ENCODE data around the gene TRPM4.
"Not testable (repeated sequence)": the region's sequence is repeated elsewhere in the genome, so short reads cannot be mapped to it uniquely, and the experiment has no call there.

The TRPM4 gene

DNA sequence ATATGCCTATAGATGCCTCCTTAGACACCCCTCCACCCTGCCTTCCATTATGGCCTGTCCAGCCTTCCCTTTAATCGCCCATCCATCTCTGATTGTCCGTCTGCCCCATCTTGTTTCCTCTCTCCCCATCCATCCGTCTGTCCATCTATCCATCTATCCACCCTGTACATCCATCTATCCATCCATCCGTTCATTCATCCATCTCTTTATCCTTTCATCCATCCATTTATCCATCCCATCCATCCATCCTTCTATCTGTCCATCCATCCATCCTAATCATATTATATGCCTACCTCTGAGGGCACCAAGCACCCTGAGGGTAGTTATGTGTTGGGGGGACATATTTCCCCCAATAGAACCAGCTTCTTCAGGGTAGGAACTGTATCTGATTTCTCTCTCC, 23.1 kb downstream of the TRPM4 start:
- no peak overlapping the region for H3K4me3 ChIP-seq (ENCODE audit: low read length)

GRCh38 chr19:49182010-49182847, 24.6 kb downstream of the TRPM4 start:
- H3K4me3 ChIP-seq (ENCODE audit: low read length), result not testable (repeated sequence)

More for the DNA sequence above, 23.1 kb downstream of the TRPM4 start:
- no peak for TF ChIP-seq ZNF274 (IDR thresholded peaks at IDR 0.05; ENCODE audit: low read depth, low read length)

GRCh38 chr19:49182848-49183375, 25.3 kb downstream of the TRPM4 start:
- no peak for TF ChIP-seq ZNF274 (IDR thresholded peaks at IDR 0.05; ENCODE audit: low read depth, low read length)

DNA sequence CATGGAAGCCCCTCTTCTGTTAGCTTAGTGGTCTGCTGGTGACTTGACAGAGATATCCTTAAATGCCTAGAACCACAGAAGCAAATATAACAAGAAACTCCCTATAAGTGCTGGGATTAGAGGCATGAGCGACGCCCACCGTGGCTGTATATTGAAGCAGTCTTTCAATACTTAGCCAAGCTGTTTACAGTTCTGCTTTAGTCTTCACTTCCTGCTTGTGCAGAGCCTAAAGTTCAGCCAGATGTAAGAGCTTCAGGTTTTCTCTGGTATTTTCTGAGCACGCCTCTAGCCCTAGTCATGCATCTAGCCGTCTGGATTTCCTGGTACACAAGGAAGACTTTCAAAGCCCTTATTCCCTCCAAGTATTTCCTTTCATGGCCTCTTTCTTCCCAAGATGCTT, 28.5 kb downstream of the TRPM4 start:
- TF ChIP-seq ZNF274 (IDR thresholded peaks at IDR 0.05; ENCODE audit: low read depth, low read length), result no peak
- no peak overlapping the region for H3K4me3 ChIP-seq (ENCODE audit: low read length)

More at GRCh38 chr19:49182848-49183375, 25.3 kb downstream of the TRPM4 start:
- no peak overlapping the region for H3K4me3 ChIP-seq (ENCODE audit: low read length)

DNA sequence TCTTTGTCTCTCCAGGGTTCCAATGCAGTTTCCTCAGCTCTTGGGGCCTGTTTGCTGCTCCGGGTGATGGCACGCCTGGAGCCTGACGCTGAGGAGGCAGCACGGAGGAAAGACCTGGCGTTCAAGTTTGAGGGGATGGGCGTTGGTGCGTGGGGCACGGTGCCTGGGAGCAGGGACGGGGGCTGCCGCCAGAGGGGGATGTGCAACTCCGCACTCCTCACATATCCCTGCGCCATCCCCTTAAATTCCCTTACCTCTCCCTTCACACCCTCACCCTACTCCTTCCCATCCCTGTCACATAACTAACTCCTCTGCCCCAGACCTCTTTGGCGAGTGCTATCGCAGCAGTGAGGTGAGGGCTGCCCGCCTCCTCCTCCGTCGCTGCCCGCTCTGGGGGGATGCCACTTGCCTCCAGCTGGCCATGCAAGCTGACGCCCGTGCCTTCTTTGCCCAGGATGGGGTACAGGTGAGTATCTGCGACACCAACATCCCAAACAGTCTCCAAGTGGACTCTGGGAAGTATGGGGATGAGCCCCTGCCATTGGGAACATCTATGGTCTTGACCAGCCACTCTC, 31.1 kb downstream of the TRPM4 start:
- H3K4me3 ChIP-seq (ENCODE audit: low read length), result no peak overlapping the region

GRCh38 chr19:49189259-49189658, 31.7 kb downstream of the TRPM4 start:
- TF ChIP-seq ZNF274 (IDR thresholded peaks at IDR 0.05; ENCODE audit: low read depth, low read length), result no peak

More for the DNA sequence above, 31.1 kb downstream of the TRPM4 start:
- TF ChIP-seq ZNF274 (IDR thresholded peaks at IDR 0.05; ENCODE audit: low read depth, low read length), result no peak

DNA sequence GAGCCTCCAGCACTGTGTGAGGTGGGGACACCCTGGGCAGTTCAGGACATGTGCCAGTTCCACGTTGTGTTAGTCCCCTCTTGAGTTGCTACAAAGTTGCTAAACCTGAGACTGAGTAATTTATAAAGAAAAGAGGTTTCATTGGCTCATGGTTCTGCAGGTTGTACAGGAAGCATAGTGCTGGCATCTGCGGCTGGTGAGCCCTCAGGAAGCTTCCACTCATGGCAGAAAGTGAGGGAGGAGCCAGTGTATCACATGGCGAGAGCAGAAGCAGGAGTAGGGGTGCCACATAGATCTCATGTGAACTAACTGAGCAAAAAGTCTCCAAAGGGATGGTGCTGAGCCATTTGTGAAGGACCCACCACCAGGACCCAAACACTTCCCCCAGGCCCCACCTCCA, 33.2 kb downstream of the TRPM4 start:
- no peak overlapping the region for H3K4me3 ChIP-seq (ENCODE audit: low read length)
- no peak for TF ChIP-seq ZNF274 (IDR thresholded peaks at IDR 0.05; ENCODE audit: low read depth, low read length)

More at GRCh38 chr19:49189259-49189658, 31.7 kb downstream of the TRPM4 start:
- H3K4me3 ChIP-seq (ENCODE audit: low read length), result no peak overlapping the region

DNA sequence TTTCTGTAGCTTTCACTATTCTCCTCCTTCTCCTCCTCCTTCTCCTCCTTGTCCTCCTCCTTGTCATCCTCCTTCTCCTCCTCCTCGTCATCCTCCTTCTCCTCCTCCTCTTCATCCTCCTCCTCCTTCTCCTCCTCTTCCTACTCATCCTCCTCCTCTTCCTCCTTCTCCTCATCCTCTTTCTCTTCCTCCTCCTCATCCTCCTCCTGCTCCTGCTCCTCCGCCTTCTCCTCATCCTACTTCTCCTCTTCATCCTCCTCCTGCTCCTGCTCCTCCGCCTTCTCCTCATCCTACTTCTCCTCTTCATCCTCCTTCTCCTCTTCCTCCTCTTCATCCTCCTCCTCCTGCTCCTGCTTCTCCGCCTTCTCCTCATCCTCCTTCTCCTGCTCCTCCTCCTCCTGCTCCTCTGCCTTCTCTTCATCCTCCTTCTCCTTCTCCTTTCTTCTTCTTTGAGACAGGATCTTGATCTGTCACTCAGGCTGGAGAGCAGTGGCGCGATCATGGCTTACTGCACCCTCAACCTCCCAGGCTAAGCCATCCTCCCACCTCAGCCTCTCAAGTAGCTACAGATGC, 36.3 kb downstream of the TRPM4 start:
- H3K4me3 ChIP-seq (ENCODE audit: low read length), result no peak overlapping the region
- no peak for TF ChIP-seq ZNF274 (IDR thresholded peaks at IDR 0.05; ENCODE audit: low read depth, low read length)

DNA sequence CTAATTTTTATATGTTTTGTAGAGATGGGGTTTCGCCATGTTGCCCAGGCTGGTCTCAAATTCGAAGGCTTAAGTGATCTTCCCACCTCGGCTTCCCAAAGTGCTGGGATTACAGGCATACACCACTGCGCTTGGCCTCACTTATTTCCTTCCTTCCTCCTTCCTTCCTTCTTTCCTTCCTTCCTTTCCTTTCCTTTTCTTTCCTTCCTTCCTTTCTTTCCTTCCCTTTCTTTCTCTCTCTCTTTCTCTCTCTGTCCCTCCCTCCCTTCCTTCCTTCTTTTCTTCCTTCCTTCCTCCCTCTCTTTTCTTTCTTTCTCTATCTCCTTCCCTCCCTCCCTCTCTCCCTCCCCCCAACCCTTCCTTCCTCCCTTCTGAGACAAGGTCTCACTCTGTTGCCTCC, 36.8 kb downstream of the TRPM4 start:
- no peak overlapping the region for H3K4me3 ChIP-seq (ENCODE audit: low read length)
- TF ChIP-seq ZNF274 (IDR thresholded peaks at IDR 0.05; ENCODE audit: low read depth, low read length), result no peak

DNA sequence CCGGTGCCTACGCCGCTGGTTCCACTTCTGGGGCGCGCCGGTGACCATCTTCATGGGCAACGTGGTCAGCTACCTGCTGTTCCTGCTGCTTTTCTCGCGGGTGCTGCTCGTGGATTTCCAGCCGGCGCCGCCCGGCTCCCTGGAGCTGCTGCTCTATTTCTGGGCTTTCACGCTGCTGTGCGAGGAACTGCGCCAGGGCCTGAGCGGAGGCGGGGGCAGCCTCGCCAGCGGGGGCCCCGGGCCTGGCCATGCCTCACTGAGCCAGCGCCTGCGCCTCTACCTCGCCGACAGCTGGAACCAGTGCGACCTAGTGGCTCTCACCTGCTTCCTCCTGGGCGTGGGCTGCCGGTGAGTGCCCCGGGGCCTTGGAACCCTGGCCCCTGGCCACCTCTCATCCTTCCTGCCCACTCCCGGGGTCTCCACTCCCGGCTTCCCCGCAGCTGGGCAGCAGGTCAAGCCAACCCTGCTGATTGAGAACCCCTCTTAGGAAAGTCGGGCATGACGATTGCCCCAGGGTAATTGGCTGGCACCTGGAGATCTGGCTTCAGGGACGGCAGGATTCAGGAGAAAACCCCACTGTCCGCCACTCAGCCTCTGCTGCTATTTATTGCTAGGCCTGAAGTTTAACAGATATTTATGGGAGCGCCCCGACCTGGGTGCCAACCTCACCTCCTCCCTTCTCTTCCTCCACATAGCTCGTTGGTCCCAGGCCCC, 39.1 kb downstream of the TRPM4 start:
- no peak overlapping the region for H3K4me3 ChIP-seq (ENCODE audit: low read length)
- no peak for TF ChIP-seq ZNF274 (IDR thresholded peaks at IDR 0.05; ENCODE audit: low read depth, low read length)

DNA sequence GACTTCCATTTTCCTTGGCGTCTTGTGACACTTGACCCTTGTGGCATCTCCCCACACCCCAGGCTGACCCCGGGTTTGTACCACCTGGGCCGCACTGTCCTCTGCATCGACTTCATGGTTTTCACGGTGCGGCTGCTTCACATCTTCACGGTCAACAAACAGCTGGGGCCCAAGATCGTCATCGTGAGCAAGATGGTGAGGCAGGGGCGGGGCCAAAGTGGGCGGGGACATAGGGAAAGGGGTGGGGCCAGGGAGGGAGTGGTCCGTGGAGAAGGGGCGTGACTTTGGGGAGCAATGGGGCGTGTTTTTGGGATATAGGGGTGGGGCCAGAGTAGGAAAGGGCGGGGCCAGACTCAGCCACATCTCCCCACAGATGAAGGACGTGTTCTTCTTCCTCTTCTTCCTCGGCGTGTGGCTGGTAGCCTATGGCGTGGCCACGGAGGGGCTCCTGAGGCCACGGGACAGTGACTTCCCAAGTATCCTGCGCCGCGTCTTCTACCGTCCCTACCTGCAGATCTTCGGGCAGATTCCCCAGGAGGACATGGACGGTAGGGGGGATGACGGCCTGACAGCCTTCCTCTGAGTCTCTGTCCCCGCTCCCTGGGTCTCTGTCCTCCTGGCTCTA, 42.8 kb downstream of the TRPM4 start:
- no peak overlapping the region for H3K4me3 ChIP-seq (ENCODE audit: low read length)

DNA sequence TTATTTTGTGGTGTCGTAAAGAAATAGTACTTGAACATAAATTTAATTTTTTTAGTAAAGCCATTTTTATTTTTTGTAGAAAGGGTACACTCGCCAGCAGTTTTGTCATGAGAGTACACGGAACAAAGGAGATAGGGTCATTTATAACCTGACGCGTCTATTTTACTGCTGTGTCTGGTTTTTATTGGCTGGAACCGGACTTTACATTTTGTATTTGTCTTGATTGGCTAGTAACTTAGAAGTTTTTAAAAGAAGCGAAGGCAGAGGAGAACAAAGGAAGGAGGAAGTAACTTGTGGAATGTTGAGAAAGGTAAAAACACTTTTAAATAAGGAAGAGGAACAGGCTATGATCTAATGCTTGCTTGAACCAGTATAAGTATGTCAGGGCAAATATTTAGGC, 43.5 kb downstream of the TRPM4 start:
- no peak for TF ChIP-seq ZNF274 (IDR thresholded peaks at IDR 0.05; ENCODE audit: low read depth, low read length)
- no peak overlapping the region for H3K4me3 ChIP-seq (ENCODE audit: low read length)

More for the DNA sequence above, 42.8 kb downstream of the TRPM4 start:
- TF ChIP-seq ZNF274 (IDR thresholded peaks at IDR 0.05; ENCODE audit: low read depth, low read length), result no peak

- no peak for TF ChIP-seq ZNF274 (IDR thresholded peaks at IDR 0.05; ENCODE audit: low read depth, low read length)
- H3K4me3 ChIP-seq (ENCODE audit: low read length), result no peak overlapping the region
These were observed 47.5 kb downstream of the TRPM4 start for GRCh38 chr19:49205114-49205513.

DNA sequence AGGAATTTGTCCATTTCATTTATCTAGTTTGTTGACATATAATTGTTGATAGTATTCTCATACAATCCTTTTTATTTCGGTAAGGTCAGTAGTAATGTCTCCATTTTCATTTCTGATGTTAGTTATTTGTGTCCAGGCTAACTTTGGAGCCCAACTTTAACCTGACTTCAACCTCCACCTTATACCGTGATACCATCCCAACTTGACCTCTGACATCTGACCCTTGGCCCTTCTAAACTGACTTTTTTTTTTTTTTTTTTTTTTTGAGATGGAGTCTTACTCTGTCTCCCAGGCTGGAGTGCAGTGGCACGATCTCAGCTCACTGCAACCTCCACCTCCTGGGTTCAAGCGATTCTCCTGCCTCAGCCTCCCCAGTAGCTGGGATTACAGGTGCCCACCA, 51.9 kb downstream of the TRPM4 start:
- H3K4me3 ChIP-seq (ENCODE audit: low read length), result not testable (repeated sequence)
